Neuron (in vitro differentiated cells): Measurements from ENCODE around the gene ADCK2.
A peak's percentile ranks its signal among the peaks of the same experiment; 100 is the strongest.
"Not testable (repeated sequence)": the region's sequence is repeated elsewhere in the genome, so short reads cannot be mapped to it uniquely, and the experiment has no call there.

Experiments
- H2AFZ ChIP-seq: one replicate; pipeline ENCODE4 v1.6.1; 2013; ENCODE audit warnings: low read depth, mild to moderate bottlenecking, inconsistent platforms, low read length, moderate library complexity
- H3K27me3 ChIP-seq: one replicate; pipeline ENCODE4 v1.6.1; 2013; ENCODE audit warnings: low read length; ENCODE audit not compliant: insufficient read depth
- H3K36me3 ChIP-seq: one replicate; pipeline ENCODE4 v1.6.1; 2013; ENCODE audit warnings: low read length; ENCODE audit not compliant: insufficient read depth
- H3K4me1 ChIP-seq: one replicate; pipeline ENCODE4 v1.6.1; 2013; ENCODE audit warnings: low read length; ENCODE audit not compliant: insufficient read depth
- H3K4me3 ChIP-seq: 2 replicates; pipeline ENCODE4 v1.5.1; 2013; ENCODE audit warnings: mild to moderate bottlenecking, low read length, moderate library complexity
- H3K9me3 ChIP-seq: one replicate; pipeline ENCODE4 v1.6.1; 2013; ENCODE audit warnings: low read length

ADCK2 gene

GRCh38 chr7:140696680-140697446, 24.1 kb downstream of the ADCK2 start, which contains the start of gene NDUFB2:
NDUFB2 (plus strand) TSS chr7:140696708; CDS start chr7:140696745, 37 bp downstream.
- peak within 1 kb of the TSS; percentile 70 for H3K4me3 ChIP-seq
- H3K9me3 ChIP-seq, result no peaks in the 10 kb centered on the region
- H3K4me1 ChIP-seq, result peaks cover 13% of the 10 kb centered on the region
- H2AFZ ChIP-seq, result peak within 1 kb of the TSS; percentile 88
- H3K36me3 ChIP-seq, result no peaks in the 10 kb centered on the region
- H3K27me3 ChIP-seq, result no peaks in the 10 kb centered on the region

GRCh38 chr7:140697447-140698143, 24.9 kb downstream of the ADCK2 start:
- H3K27me3 ChIP-seq, result no peaks in the 10 kb centered on the region
- H3K9me3 ChIP-seq, result no peaks in the 10 kb centered on the region
- peak overlapping the region; percentile 70 for H3K4me3 ChIP-seq
- peaks cover 13% of the 10 kb centered on the region for H3K4me1 ChIP-seq
- peaks cover under 1% of the 10 kb centered on the region for H3K36me3 ChIP-seq
- peak overlapping the region; percentile 88 for H2AFZ ChIP-seq

- no peak overlapping the region for H2AFZ ChIP-seq
- H3K9me3 ChIP-seq, result no peaks in the 10 kb centered on the region
- peaks cover 4% of the 10 kb centered on the region for H3K36me3 ChIP-seq
- H3K4me3 ChIP-seq, result no peak overlapping the region
- no peaks in the 10 kb centered on the region for H3K27me3 ChIP-seq
- peaks cover 13% of the 10 kb centered on the region for H3K4me1 ChIP-seq
Observed at GRCh38 chr7:140698477-140698876, 25.7 kb downstream of the ADCK2 start.

- Histone ChIP-seq H3K36me3 (peaks cover 31% of the 10 kb centered on the region), H3K4me1 (peaks cover 2% of the 10 kb centered on the region), H2AFZ (no peak overlapping the region), H3K27me3 (no peaks in the 10 kb centered on the region), H3K9me3 (peaks cover 3% of the 10 kb centered on the region), H3K4me3 (no peak overlapping the region)
Observed at GRCh38 chr7:140702774-140703173, 30.0 kb downstream of the ADCK2 start.

- no peak overlapping the region for H2AFZ ChIP-seq
- peaks cover 3% of the 10 kb centered on the region for H3K9me3 ChIP-seq
- peaks cover 31% of the 10 kb centered on the region for H3K36me3 ChIP-seq
- H3K4me1 ChIP-seq, result no peaks in the 10 kb centered on the region
- H3K27me3 ChIP-seq, result no peaks in the 10 kb centered on the region
- no peak overlapping the region for H3K4me3 ChIP-seq
Observed at GRCh38 chr7:140704205-140704604, 31.5 kb downstream of the ADCK2 start.

- no peaks in the 10 kb centered on the region for H3K4me1 ChIP-seq
- H3K9me3 ChIP-seq, result peaks cover 3% of the 10 kb centered on the region
- no peak overlapping the region for H3K4me3 ChIP-seq
- no peaks in the 10 kb centered on the region for H3K27me3 ChIP-seq
- peaks cover 31% of the 10 kb centered on the region for H3K36me3 ChIP-seq
- H2AFZ ChIP-seq, result no peak overlapping the region
Observed at GRCh38 chr7:140707132-140707531, 34.4 kb downstream of the ADCK2 start.

- H3K27me3 ChIP-seq, H3K4me1 ChIP-seq, H3K9me3 ChIP-seq, H3K4me3 ChIP-seq, H2AFZ ChIP-seq: not testable (repeated sequence)
- H3K36me3 ChIP-seq, result peaks cover 27% of the 10 kb centered on the region
Observed at GRCh38 chr7:140708764-140709163, 36.0 kb downstream of the ADCK2 start.

GRCh38 chr7:140712392-140712791, 39.6 kb downstream of the ADCK2 start:
- H3K27me3 ChIP-seq, H3K4me1 ChIP-seq, H3K9me3 ChIP-seq, H3K36me3 ChIP-seq, H3K4me3 ChIP-seq, H2AFZ ChIP-seq: not testable (repeated sequence)

- H3K27me3 ChIP-seq, result no peaks in the 10 kb centered on the region
- no peaks in the 10 kb centered on the region for H3K36me3 ChIP-seq
- H3K9me3 ChIP-seq, result peaks cover 3% of the 10 kb centered on the region
- no peak overlapping the region for H3K4me3 ChIP-seq
- no peak overlapping the region for H2AFZ ChIP-seq
- no peaks in the 10 kb centered on the region for H3K4me1 ChIP-seq
Observed at GRCh38 chr7:140714331-140715040, 41.7 kb downstream of the ADCK2 start.

GRCh38 chr7:140719721-140720120, 47.0 kb downstream of the ADCK2 start:
- H3K4me1 ChIP-seq, result no peaks in the 10 kb centered on the region
- H2AFZ ChIP-seq, result no peak overlapping the region
- H3K4me3 ChIP-seq, result no peak overlapping the region
- no peaks in the 10 kb centered on the region for H3K27me3 ChIP-seq
- H3K9me3 ChIP-seq, result peaks cover under 1% of the 10 kb centered on the region
- peaks cover 3% of the 10 kb centered on the region for H3K36me3 ChIP-seq

GRCh38 chr7:140722254-140722653, 49.5 kb downstream of the ADCK2 start:
- Histone ChIP-seq H3K4me3 (no peak overlapping the region), H2AFZ (no peak overlapping the region)

GRCh38 chr7:140723006-140723405, 50.3 kb downstream of the ADCK2 start:
- H3K27me3 ChIP-seq, result no peaks in the 10 kb centered on the region
- H3K36me3 ChIP-seq, result peaks cover 9% of the 10 kb centered on the region
- no peak overlapping the region for H3K4me3 ChIP-seq
- H3K9me3 ChIP-seq, result no peaks in the 10 kb centered on the region
- H2AFZ ChIP-seq, result no peak overlapping the region
- H3K4me1 ChIP-seq, result peaks cover 5% of the 10 kb centered on the region

More at GRCh38 chr7:140722254-140722653, 49.5 kb downstream of the ADCK2 start:
- Histone ChIP-seq H3K9me3 (no peaks in the 10 kb centered on the region), H3K4me1 (peaks cover 5% of the 10 kb centered on the region), H3K27me3 (no peaks in the 10 kb centered on the region), H3K36me3 (peaks cover 9% of the 10 kb centered on the region)

- no peak overlapping the region for H2AFZ ChIP-seq
- peaks cover 5% of the 10 kb centered on the region for H3K4me1 ChIP-seq
- H3K27me3 ChIP-seq, result no peaks in the 10 kb centered on the region
- no peaks in the 10 kb centered on the region for H3K9me3 ChIP-seq
- H3K36me3 ChIP-seq, result peaks cover 9% of the 10 kb centered on the region
- H3K4me3 ChIP-seq, result no peak overlapping the region
Observed at GRCh38 chr7:140723574-140723973, 50.8 kb downstream of the ADCK2 start.
